ENCODE measurements around the gene KCNQ5.
"Not testable (repeated sequence)": the region's sequence is repeated elsewhere in the genome, so short reads cannot be mapped to it uniquely, and the experiment has no call there.

Gene KCNQ5

GRCh38 chr6:73209117-73209516 is 587.3 kb downstream of the KCNQ5 start:
- no peak for DNase-seq

GRCh38 chr6:73216859-73217258 is 595.0 kb downstream of the KCNQ5 start:
- DNase-seq, result no peak

- no peak for DNase-seq
Measured at GRCh38 chr6:73225396-73225795, 603.5 kb downstream of the KCNQ5 start, which contains the start of gene KHDC1L. TSS of gene KHDC1L (minus strand) at chr6:73225496. CDS start at chr6:73225408, 88 bp downstream.

GRCh38 chr6:73227606-73228255 is 605.9 kb downstream of the KCNQ5 start:
- DNase-seq, result no peak

GRCh38 chr6:73231986-73232391 is 610.1 kb downstream of the KCNQ5 start:
- DNase-seq, result no peak

- no peak for DNase-seq
Measured at GRCh38 chr6:73233048-73233447, 611.2 kb downstream of the KCNQ5 start.

- not testable (repeated sequence) for DNase-seq
Measured at GRCh38 chr6:73233971-73234370, 612.1 kb downstream of the KCNQ5 start.

- no peak for DNase-seq
Measured at GRCh38 chr6:73234733-73235132, 612.9 kb downstream of the KCNQ5 start.

- no peak for DNase-seq
Measured at GRCh38 chr6:73236144-73236750, 614.4 kb downstream of the KCNQ5 start.

GRCh38 chr6:73240730-73241129 is 618.9 kb downstream of the KCNQ5 start:
- no peak for DNase-seq

- DNase-seq, result no peak
Measured at GRCh38 chr6:73242001-73242400, 620.1 kb downstream of the KCNQ5 start.
